SK-N-SH (cell line): ENCODE results near the gene PRKN. TPM values are rescaled to one million over a fixed set of nuclear protein-coding genes. Genes with fewer than 3 reads are reported as not detected.

Source experiments
- CTCF ChIA-PET: fragments of 300-600, 350-600 bp; formaldehyde crosslinking; extraction: SDS; loops from one replicate; lab custom pipeline; 2021; lab: Yijun Ruan, JAX
- POLR2A ChIA-PET: fragments of 350-600 bp; sonication (Branson Sonifier 250); formaldehyde crosslinking; extraction: SDS; loops from one replicate; lab custom pipeline; 2020; ENCODE audit warnings: antibody characterized with exemption, inconsistent platforms; lab: Yijun Ruan, JAX
- DNase-seq: peaks from one replicate; pipeline ENCODE4 v3.0.0; 2012
- H2AFZ ChIP-seq: fragments of 200-600 bp; sonication (generic); 2 replicates; pipeline ENCODE4 v1.8.1; 2016; ENCODE audit warnings: antibody characterized with exemption, mild to moderate bottlenecking, low read depth
- H3F3A ChIP-seq: fragments of 200-600 bp; sonication (generic); replicated peaks from 2 replicates; pipeline ENCODE3; 2016; ENCODE audit warnings: antibody characterized with exemption, mild to moderate bottlenecking; ENCODE audit not compliant: insufficient read depth
- H3K27ac ChIP-seq, 2 experiments: fragments of 200-500 bp in 1 of 2; fragments of 200-600 bp in 1 of 2; sonication (Bioruptor generic) in 1 of 2; sonication (generic), shearing (Covaris generic) in 1 of 2; 2 replicates each; pipeline versions ENCODE4 v1.5.1 to v1.6.1; 2014 to 2016; ENCODE audit warnings: low read depth in 2 of 2, inconsistent platforms in 1 of 2, low read length in 1 of 2, mild to moderate bottlenecking in 1 of 2, mixed read lengths in 1 of 2
- H3K27me3 ChIP-seq: fragments of 200-600 bp; sonication (generic), shearing (Covaris generic); 2 replicates; pipeline ENCODE4 v1.6.1; 2016; ENCODE audit warnings: mixed run types; ENCODE audit not compliant: insufficient read depth
- H3K36me3 ChIP-seq, 2 experiments: fragments of 200-500 bp in 1 of 2; fragments of 200-600 bp in 1 of 2; sonication (Bioruptor generic) in 1 of 2; sonication (generic) in 1 of 2; replicated peaks in 1 of 2; 2 replicates each; pipeline versions ENCODE3 to v1.5.1; 2014 to 2016; ENCODE audit warnings: low read length in 1 of 2, mild to moderate bottlenecking in 1 of 2; ENCODE audit not compliant: insufficient read depth in 2 of 2, control insufficient read depth in 1 of 2
- H3K4me1 ChIP-seq, 2 experiments: fragments of 200-500 bp in 1 of 2; fragments of 200-600 bp in 1 of 2; sonication (Bioruptor generic) in 1 of 2; sonication (generic), shearing (Covaris generic) in 1 of 2; 2 replicates each; pipeline versions ENCODE4 v1.5.1 to v1.6.1; 2014 to 2016; ENCODE audit warnings: low read depth in 1 of 2, low read length in 1 of 2, mixed run types in 1 of 2; ENCODE audit not compliant: insufficient read depth in 2 of 2, control insufficient read depth in 1 of 2
- H3K4me2 ChIP-seq: fragments of 200-600 bp; sonication (generic), shearing (Covaris generic); 2 replicates; pipeline ENCODE4 v1.6.1; 2017; ENCODE audit warnings: mixed run types
- H3K4me3 ChIP-seq, 2 experiments: fragments of 200-500 bp in 1 of 2; fragments of 200-600 bp in 1 of 2; sonication (Bioruptor generic) in 1 of 2; sonication (generic), shearing (Covaris generic) in 1 of 2; 2 replicates each; pipeline versions ENCODE4 v1.5.1 to v1.8.1; 2014 to 2016; ENCODE audit warnings: low read depth in 2 of 2, inconsistent platforms in 1 of 2, low read length in 1 of 2, mild to moderate bottlenecking in 1 of 2, mixed read lengths in 1 of 2, moderate library complexity in 1 of 2
- H3K79me2 ChIP-seq: fragments of 200-600 bp; sonication (generic); 2 replicates; pipeline ENCODE4 v1.8.1; 2017; ENCODE audit warnings: mild to moderate bottlenecking; ENCODE audit not compliant: insufficient read depth
- H3K9ac ChIP-seq: fragments of 200-600 bp; sonication (generic); 2 replicates; pipeline ENCODE4 v1.6.1; 2017; ENCODE audit warnings: mixed run types
- H3K9me2 ChIP-seq: fragments of 200-600 bp; sonication (generic); 2 replicates; pipeline ENCODE4 v1.6.1; 2017; ENCODE audit warnings: mixed run types
- H3K9me3 ChIP-seq: fragments of 200-600 bp; sonication (generic); 2 replicates; pipeline ENCODE4 v1.6.1; 2017; ENCODE audit warnings: mixed run types, mild to moderate bottlenecking, moderate library complexity
- H4K20me1 ChIP-seq: fragments of 200-600 bp; sonication (generic); 2 replicates; pipeline ENCODE4 v1.6.1; 2017; ENCODE audit warnings: mild to moderate bottlenecking, mixed run types; ENCODE audit not compliant: insufficient read depth
- ELF1 ChIP-seq: IDR thresholded peaks from 2 replicates; pipeline ENCODE4 v1.4.0; 2012
- FOXJ3 ChIP-seq: sonication (generic); formaldehyde crosslinking; IDR thresholded peaks from 2 replicates; pipeline ENCODE4 v1.5.1; 2020; ENCODE audit warnings: mild to moderate bottlenecking, missing genetic modification reagents
- FOXM1 ChIP-seq: IDR thresholded peaks from 2 replicates; pipeline ENCODE4 v1.4.0; 2012; ENCODE audit warnings: low read depth, mild to moderate bottlenecking
- GABPA ChIP-seq: IDR thresholded peaks from 2 replicates; pipeline ENCODE4 v1.4.0; 2012; ENCODE audit warnings: low read depth, mild to moderate bottlenecking
- GATA2 ChIP-seq: sonication (generic); formaldehyde crosslinking; IDR thresholded peaks from 2 replicates; pipeline ENCODE4 v1.5.0; 2020; ENCODE audit warnings: mild to moderate bottlenecking, missing genetic modification reagents
- JUND ChIP-seq: IDR thresholded peaks from 2 replicates; pipeline ENCODE4 v1.4.0; 2012
- MEF2A ChIP-seq: IDR thresholded peaks from 2 replicates; pipeline ENCODE4 v1.4.0; 2012; ENCODE audit warnings: low read depth, borderline replicate concordance
- MXI1 ChIP-seq: IDR thresholded peaks from 2 replicates; pipeline ENCODE4 v1.6.1; 2012; ENCODE audit warnings: mild to moderate bottlenecking, low read depth, low read length, improper control_type of control experiment
- NFIC ChIP-seq: IDR thresholded peaks from 2 replicates; pipeline ENCODE4 v1.4.0; 2012; ENCODE audit warnings: borderline replicate concordance
- NRF1 ChIP-seq: IDR thresholded peaks from 2 replicates; pipeline ENCODE4 v1.6.1; 2012; ENCODE audit warnings: low read depth, mild to moderate bottlenecking, low read length
- RAD21 ChIP-seq: IDR thresholded peaks from 2 replicates; pipeline ENCODE4 v1.6.1; 2012; ENCODE audit warnings: mild to moderate bottlenecking, low read length
- SIN3A ChIP-seq: IDR thresholded peaks from 2 replicates; pipeline ENCODE4 v1.6.1; 2012; ENCODE audit warnings: low read depth, mild to moderate bottlenecking, low read length, moderate library complexity, borderline replicate concordance
- SMC3 ChIP-seq: IDR thresholded peaks from 2 replicates; pipeline ENCODE4 v1.6.1; 2012; ENCODE audit warnings: low read depth, low read length, improper control_type of control experiment
- TAF1 ChIP-seq: IDR thresholded peaks from 2 replicates; pipeline ENCODE4 v1.6.1; 2012; ENCODE audit warnings: low read depth, mild to moderate bottlenecking, low read length, moderate library complexity, borderline replicate concordance
- TCF12 ChIP-seq: IDR thresholded peaks from 2 replicates; pipeline ENCODE4 v1.4.0; 2012
- TEAD4 ChIP-seq: IDR thresholded peaks from 2 replicates; pipeline ENCODE4 v1.4.0; 2012; ENCODE audit warnings: mild to moderate bottlenecking, borderline replicate concordance; ENCODE audit not compliant: insufficient read depth
- WGBS: methylation state at CpG from one replicate; pipeline ENCODE4 v1.1.6; 2017; ENCODE audit warnings: low lambda C conversion rate; 5-methylcytosine and 5-hydroxymethylcytosine counted together
- polyA plus RNA-seq, 3 experiments: library from polyadenylated mRNA; depleted of rRNA; stranded (reverse); fragments of >200 nt; gene quantifications; 2 replicates each; pipeline ENCODE4 v1.2.3, GENCODE V29; 2012
- TF ChIP-seq, protein P1 (sequence below): IDR thresholded peaks from 2 replicates; pipeline ENCODE4 v1.4.0; 2012; ENCODE audit warnings: low read depth, borderline replicate concordance
- TF ChIP-seq, protein P2 (sequence below): IDR thresholded peaks from 2 replicates; pipeline ENCODE4 v1.4.0; 2012; ENCODE audit warnings: low read depth
- TF ChIP-seq, protein P3 (sequence below): IDR thresholded peaks from 2 replicates; pipeline ENCODE4; 2012
- TF ChIP-seq, protein P4 (sequence below): fragments of 150-350 bp; IDR thresholded peaks from 2 replicates; pipeline ENCODE4 v1.6.1; 2016; ENCODE audit warnings: mild to moderate bottlenecking, low read depth, low read length

Gene PRKN
- polyA plus RNA-seq, 1 of the 3 experiments (the other 2 are of a cell fraction), result 0.76 TPM

DNA sequence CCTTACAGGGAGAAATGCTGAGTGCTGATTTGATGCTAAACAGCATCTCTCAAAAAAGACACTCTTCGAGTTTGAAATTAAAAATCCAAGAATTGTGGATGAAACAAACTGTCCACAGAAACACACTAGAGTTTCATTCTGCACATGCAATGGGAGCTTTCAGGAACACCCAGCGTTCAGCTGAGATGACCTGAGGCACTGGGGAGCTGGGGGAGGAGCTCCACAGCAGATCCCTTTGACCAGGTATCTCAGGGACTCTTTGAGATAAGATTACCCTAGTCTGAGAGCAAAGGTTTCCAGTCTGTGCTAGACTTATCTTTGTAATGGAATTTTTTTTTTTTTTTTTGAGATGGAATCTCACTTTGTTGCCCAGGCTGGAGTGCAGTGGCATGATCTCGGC, 1382.9 kb downstream of the PRKN start:
- H3F3A ChIP-seq, result no peaks in the 10 kb centered on the region
- no peaks in the 10 kb centered on the region for H3K36me3 ChIP-seq
- H3K27me3 ChIP-seq, result no peaks in the 10 kb centered on the region
- H3K9ac ChIP-seq, result no peak overlapping the region
- H3K27ac ChIP-seq, result no peak overlapping the region
- H3K79me2 ChIP-seq, result no peaks in the 10 kb centered on the region
- DNase-seq, result no peak
- H3K4me2 ChIP-seq, result no peak overlapping the region
- no peaks in the 10 kb centered on the region for H3K9me2 ChIP-seq
- H3K9me3 ChIP-seq, result no peaks in the 10 kb centered on the region
- no peaks in the 10 kb centered on the region for H4K20me1 ChIP-seq
- no peak overlapping the region for H3K4me3 ChIP-seq
- no peak overlapping the region for H2AFZ ChIP-seq
- WGBS, result 33% methylated on average over 3 of the region's 3 CpGs
- ChIA-PET CTCF (interaction anchor here (0.7 to 2.9 kb wide), 5 partner anchors 26 to 414 kb away, joined by 3 to 12 read pairs (median 4); no protein-coding TSS in a partner anchor), POLR2A (no interaction called here)
- no peaks in the 10 kb centered on the region for H3K4me1 ChIP-seq
- TF ChIP-seq ELF1 (no peak), GABPA (no peak), SIN3A (no peak), SMC3 (no peak), TCF12 (no peak), NRF1 (no peak), FOXM1 (no peak), FOXJ3 (no peak), MXI1 (no peak), JUND (no peak), NFIC (no peak), RAD21 (no peak), GATA2 (no peak), TAF1 (no peak), TEAD4 (no peak), MEF2A (no peak)
- TF ChIP-seq, protein P1, sequence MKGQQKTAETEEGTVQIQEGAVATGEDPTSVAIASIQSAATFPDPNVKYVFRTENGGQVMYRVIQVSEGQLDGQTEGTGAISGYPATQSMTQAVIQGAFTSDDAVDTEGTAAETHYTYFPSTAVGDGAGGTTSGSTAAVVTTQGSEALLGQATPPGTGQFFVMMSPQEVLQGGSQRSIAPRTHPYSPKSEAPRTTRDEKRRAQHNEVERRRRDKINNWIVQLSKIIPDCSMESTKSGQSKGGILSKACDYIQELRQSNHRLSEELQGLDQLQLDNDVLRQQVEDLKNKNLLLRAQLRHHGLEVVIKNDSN, result no peak
- TF ChIP-seq, protein P2, sequence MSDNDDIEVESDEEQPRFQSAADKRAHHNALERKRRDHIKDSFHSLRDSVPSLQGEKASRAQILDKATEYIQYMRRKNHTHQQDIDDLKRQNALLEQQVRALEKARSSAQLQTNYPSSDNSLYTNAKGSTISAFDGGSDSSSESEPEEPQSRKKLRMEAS, result no peak
- TF ChIP-seq, protein P3, sequence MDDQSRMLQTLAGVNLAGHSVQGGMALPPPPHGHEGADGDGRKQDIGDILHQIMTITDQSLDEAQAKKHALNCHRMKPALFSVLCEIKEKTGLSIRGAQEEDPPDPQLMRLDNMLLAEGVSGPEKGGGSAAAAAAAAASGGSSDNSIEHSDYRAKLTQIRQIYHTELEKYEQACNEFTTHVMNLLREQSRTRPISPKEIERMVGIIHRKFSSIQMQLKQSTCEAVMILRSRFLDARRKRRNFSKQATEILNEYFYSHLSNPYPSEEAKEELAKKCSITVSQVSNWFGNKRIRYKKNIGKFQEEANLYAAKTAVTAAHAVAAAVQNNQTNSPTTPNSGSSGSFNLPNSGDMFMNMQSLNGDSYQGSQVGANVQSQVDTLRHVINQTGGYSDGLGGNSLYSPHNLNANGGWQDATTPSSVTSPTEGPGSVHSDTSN, result no peak
- TF ChIP-seq, protein P4, sequence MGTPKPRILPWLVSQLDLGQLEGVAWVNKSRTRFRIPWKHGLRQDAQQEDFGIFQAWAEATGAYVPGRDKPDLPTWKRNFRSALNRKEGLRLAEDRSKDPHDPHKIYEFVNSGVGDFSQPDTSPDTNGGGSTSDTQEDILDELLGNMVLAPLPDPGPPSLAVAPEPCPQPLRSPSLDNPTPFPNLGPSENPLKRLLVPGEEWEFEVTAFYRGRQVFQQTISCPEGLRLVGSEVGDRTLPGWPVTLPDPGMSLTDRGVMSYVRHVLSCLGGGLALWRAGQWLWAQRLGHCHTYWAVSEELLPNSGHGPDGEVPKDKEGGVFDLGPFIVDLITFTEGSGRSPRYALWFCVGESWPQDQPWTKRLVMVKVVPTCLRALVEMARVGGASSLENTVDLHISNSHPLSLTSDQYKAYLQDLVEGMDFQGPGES, result no peak
